Right atrium auricular region (tissue), 2 donors: Measurements from ENCODE around the gene TNPO3. TPM values are rescaled to one million over a fixed set of nuclear protein-coding genes. Genes with fewer than 3 reads are reported as not detected.

Source experiments
- DNase-seq: peaks from one replicate; pipeline ENCODE4 v3.0.0-alpha.2; 2019; ENCODE audit warnings: low spot score
- H3K27ac ChIP-seq, 2 donors: fragments of 200-600 bp; sonication (generic); 1 replicate in 1 of 2; 2 replicates in 1 of 2; pipeline ENCODE4 v1.5.1; 2016 to 2019
- H3K27me3 ChIP-seq, 2 donors: fragments of 200-600 bp; sonication (generic); one replicate each; pipeline versions ENCODE4 v1.5.1 to v1.6.0; 2017 to 2019
- H3K36me3 ChIP-seq: fragments of 200-600 bp; sonication (generic); one replicate; pipeline ENCODE4 v1.5.1; 2016
- H3K4me1 ChIP-seq, 2 donors: fragments of 200-600 bp; sonication (generic); one replicate each; pipeline versions ENCODE4 v1.5.1 to v1.6.0; 2017 to 2019
- H3K4me3 ChIP-seq, 2 donors: fragments of 200-600 bp; sonication (generic); 1 replicate in 1 of 2; 2 replicates in 1 of 2; pipeline ENCODE4 v1.5.1; 2017 to 2019; ENCODE audit warnings: mild to moderate bottlenecking in 1 of 2, moderate library complexity in 1 of 2
- H3K9me3 ChIP-seq, 2 donors: fragments of 200-600 bp; sonication (generic); one replicate each; pipeline ENCODE4 v1.5.1; 2019
- total RNA-seq, 2 donors: library from RNA; depleted of rRNA; stranded (reverse); fragments of >200 nt; gene quantifications; one replicate each; pipeline ENCODE4 v1.1.0, GENCODE V29; 2016
- TF ChIP-seq, protein P1 (sequence below), 2 donors: fragments of 200-600 bp; sonication (generic); IDR thresholded peaks; one replicate each; pipeline ENCODE4 v1.5.1; 2019; ENCODE audit warnings: antibody characterized with exemption in 2 of 2

Gene TNPO3
- total RNA-seq, 2 donors from 2014 or later: 23.5 to 23.6 TPM

GRCh38 chr7:129074994-129075393 lies 20.1 kb upstream of the TNPO3 start:
- H3K36me3 ChIP-seq: no peaks in the 10 kb centered on the region
- H3K9me3 ChIP-seq: no peaks in the 10 kb centered on the region
- no peak overlapping the region for H3K4me3 ChIP-seq
- H3K4me1 ChIP-seq: no peaks in the 10 kb centered on the region
- DNase-seq: no peak
- TF ChIP-seq, protein P1, sequence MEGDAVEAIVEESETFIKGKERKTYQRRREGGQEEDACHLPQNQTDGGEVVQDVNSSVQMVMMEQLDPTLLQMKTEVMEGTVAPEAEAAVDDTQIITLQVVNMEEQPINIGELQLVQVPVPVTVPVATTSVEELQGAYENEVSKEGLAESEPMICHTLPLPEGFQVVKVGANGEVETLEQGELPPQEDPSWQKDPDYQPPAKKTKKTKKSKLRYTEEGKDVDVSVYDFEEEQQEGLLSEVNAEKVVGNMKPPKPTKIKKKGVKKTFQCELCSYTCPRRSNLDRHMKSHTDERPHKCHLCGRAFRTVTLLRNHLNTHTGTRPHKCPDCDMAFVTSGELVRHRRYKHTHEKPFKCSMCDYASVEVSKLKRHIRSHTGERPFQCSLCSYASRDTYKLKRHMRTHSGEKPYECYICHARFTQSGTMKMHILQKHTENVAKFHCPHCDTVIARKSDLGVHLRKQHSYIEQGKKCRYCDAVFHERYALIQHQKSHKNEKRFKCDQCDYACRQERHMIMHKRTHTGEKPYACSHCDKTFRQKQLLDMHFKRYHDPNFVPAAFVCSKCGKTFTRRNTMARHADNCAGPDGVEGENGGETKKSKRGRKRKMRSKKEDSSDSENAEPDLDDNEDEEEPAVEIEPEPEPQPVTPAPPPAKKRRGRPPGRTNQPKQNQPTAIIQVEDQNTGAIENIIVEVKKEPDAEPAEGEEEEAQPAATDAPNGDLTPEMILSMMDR (IDR thresholded peaks at IDR 0.05): no peak
- H3K27ac ChIP-seq: no peak overlapping the region
- no peaks in the 10 kb centered on the region for H3K27me3 ChIP-seq

- Histone ChIP-seq H3K4me1 (no peaks in the 10 kb centered on the region), H3K4me3 (no peak overlapping the region), H3K9me3 (no peaks in the 10 kb centered on the region), H3K36me3 (no peaks in the 10 kb centered on the region), H3K27ac (no peak overlapping the region), H3K27me3 (no peaks in the 10 kb centered on the region)
- TF ChIP-seq, protein P1 (IDR thresholded peaks at IDR 0.05): no peak
- no peak for DNase-seq
These were observed 19.5 kb upstream of the TNPO3 start for GRCh38 chr7:129074361-129074871.

DNA sequence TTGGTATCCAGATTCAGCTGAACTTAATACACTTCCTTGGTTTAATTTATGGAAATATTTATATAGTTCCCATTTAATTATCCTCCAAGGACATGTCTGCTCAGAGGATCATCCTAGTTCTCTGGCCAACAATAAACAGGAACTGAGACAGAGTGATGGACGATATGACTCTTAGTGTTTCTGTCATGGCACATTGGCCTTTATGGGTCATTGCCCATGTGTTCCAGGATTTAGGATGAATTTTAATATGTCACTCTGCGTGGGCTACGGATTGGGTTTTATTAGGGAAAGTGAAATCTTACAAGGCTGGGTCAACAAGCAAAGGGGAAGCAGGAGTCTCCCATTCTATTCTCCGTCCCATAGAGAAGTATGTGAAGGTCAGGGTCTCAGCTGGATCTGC lies 18.8 kb upstream of the TNPO3 start:
- DNase-seq: no peak
- TF ChIP-seq, protein P1 (IDR thresholded peaks at IDR 0.05): no peak
- Histone ChIP-seq H3K9me3 (no peaks in the 10 kb centered on the region), H3K27ac (no peak overlapping the region), H3K27me3 (no peaks in the 10 kb centered on the region), H3K36me3 (no peaks in the 10 kb centered on the region), H3K4me3 (no peak overlapping the region), H3K4me1 (no peaks in the 10 kb centered on the region)

DNA sequence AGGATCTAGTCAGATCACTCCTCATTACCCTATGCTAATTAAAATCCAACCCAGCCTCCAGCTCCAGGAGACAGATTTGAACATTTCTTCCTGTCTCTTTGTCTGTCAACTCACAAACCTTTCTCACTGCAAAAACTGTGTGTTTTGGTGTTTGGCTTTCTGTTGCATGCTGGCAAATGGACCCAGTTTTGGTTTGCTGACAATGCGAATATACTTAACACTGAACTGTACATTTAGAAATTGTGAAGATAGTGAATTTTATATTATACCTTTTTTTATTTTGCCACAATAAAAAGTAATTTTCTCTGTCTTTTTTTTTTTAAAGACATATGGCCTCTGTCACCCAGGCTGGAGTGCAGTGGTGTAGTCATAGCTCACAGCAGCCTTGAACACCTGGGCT lies 18.3 kb upstream of the TNPO3 start:
- Histone ChIP-seq H3K4me1 (no peaks in the 10 kb centered on the region), H3K27me3 (no peaks in the 10 kb centered on the region), H3K27ac (no peak overlapping the region), H3K4me3 (no peak overlapping the region), H3K36me3 (no peaks in the 10 kb centered on the region), H3K9me3 (no peaks in the 10 kb centered on the region)
- TF ChIP-seq, protein P1 (IDR thresholded peaks at IDR 0.05): no peak
- peak; percentile 28 for DNase-seq

DNA sequence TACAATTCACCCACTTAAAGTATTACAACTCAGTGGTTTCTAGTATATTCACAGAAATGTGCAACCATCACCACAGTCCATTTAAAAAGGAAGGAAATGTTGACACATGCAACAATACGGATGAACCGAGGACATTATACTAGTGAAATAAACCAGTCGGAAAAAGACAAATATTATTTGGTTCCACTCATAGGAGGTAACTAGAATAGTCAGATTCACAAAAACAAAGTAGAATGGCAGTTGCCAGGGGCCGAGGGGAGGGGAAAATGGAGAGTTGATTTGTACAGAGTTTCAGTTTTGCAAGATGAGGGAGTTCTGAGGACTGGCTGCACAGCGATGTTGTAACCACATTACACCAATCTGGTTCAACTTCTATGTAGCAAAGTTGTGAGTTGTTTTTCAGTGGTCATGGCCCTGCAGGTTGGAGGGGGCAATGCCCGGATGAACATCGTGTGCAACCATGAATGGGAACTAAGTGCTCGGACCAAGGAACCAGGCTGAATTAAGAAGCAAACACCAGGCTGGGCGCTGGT lies 17.6 kb upstream of the TNPO3 start:
- DNase-seq: peak; percentile 57
- Histone ChIP-seq H3K4me1 (no peaks in the 10 kb centered on the region), H3K27ac (no peak overlapping the region), H3K9me3 (no peaks in the 10 kb centered on the region), H3K4me3 (no peak overlapping the region), H3K36me3 (no peaks in the 10 kb centered on the region), H3K27me3 (no peaks in the 10 kb centered on the region)
- TF ChIP-seq, protein P1 (IDR thresholded peaks at IDR 0.05): no peak

DNA sequence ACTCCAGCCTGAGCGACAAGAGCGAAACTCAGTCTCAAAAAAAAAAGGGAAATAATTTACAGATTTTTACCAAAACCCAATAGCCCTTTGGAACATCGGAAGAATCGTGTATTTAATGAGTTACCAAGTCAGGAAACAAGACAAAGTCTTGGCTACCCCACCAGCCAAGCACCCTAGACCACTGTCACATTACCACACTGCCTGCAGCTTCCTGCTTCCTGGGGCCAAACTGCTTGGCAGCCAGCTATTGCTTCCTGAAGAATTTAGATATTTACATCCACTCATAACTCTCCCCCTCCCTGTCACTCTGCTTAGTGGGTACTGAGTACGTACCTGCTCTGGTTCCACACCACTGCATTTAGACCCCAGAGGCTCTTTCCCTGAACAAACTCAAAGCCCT lies 14.1 kb upstream of the TNPO3 start:
- TF ChIP-seq, protein P1 (IDR thresholded peaks at IDR 0.05): no peak
- H3K4me3 ChIP-seq: no peak overlapping the region
- no peaks in the 10 kb centered on the region for H3K27me3 ChIP-seq
- no peaks in the 10 kb centered on the region for H3K36me3 ChIP-seq
- no peak for DNase-seq
- H3K9me3 ChIP-seq: no peaks in the 10 kb centered on the region
- H3K27ac ChIP-seq: no peak overlapping the region
- no peaks in the 10 kb centered on the region for H3K4me1 ChIP-seq
